Mesothelial cell of epicardium (in vitro differentiated cells): ENCODE data around the gene AFDN. TPM values are rescaled to one million over a fixed set of nuclear protein-coding genes. Genes with fewer than 3 reads are reported as not detected.
"Not testable (repeated sequence)": the region's sequence is repeated elsewhere in the genome, so short reads cannot be mapped to it uniquely, and the experiment has no call there.

Experiments
- DNase-seq, 2 experiments: peaks; one replicate each; pipeline ENCODE4 v3.0.0; 2021; ENCODE audit warnings: low spot score in 2 of 2; ENCODE audit not compliant: unreplicated experiment in 2 of 2
- H3K27ac Mint-ChIP-seq: 2 replicates; pipeline ENCODE4 v1.8.0; 2021; ENCODE audit warnings: mixed read lengths
- H3K27me3 Mint-ChIP-seq: 2 replicates; pipeline ENCODE4 v1.8.0; 2021; ENCODE audit warnings: low read depth, mixed read lengths
- H3K36me3 Mint-ChIP-seq: 2 replicates; pipeline ENCODE4 v1.8.0; 2021; ENCODE audit warnings: mixed read lengths
- H3K4me1 Mint-ChIP-seq: 2 replicates; pipeline ENCODE4 v1.8.0; 2021; ENCODE audit warnings: mixed read lengths
- H3K4me3 Mint-ChIP-seq: 2 replicates; pipeline ENCODE4 v1.8.0; 2021; ENCODE audit warnings: mild to moderate bottlenecking, moderate library complexity, mixed read lengths
- H3K9me3 Mint-ChIP-seq: 2 replicates; pipeline ENCODE4 v1.8.0; 2021; ENCODE audit warnings: mixed read lengths
- CTCF ChIP-seq: fragments of 200-600 bp; sonication (generic); IDR thresholded peaks from one replicate; pipeline ENCODE4 v1.5.0; 2021; ENCODE audit warnings: antibody characterized with exemption; ENCODE audit not compliant: unreplicated experiment
- total RNA-seq: library from RNA; stranded (reverse); gene quantifications from 3 replicates; pipeline ENCODE4 v1.2.1, GENCODE V29; 2021

The AFDN gene
- total RNA-seq, 1 donor from 2014 or later, result 284 TPM

GRCh38 chr6:167973148-167973885 is 146.6 kb downstream of the AFDN start:
- no peak overlapping the region for H3K4me3 Mint-ChIP-seq

GRCh38 chr6:167974640-167975344 is 148.1 kb downstream of the AFDN start:
- Mint-ChIP-seq H3K9me3 (no peaks in the 10 kb centered on the region), H3K4me1 (peaks cover 23% of the 10 kb centered on the region), H3K36me3 (peaks cover 2% of the 10 kb centered on the region), H3K4me3 (no peak overlapping the region), H3K27ac (peak overlapping the region; percentile 4), H3K27me3 (no peaks in the 10 kb centered on the region)
- DNase-seq, result no peak
- TF ChIP-seq CTCF, result no peak

More at GRCh38 chr6:167973148-167973885, 146.6 kb downstream of the AFDN start:
- no peaks in the 10 kb centered on the region for H3K27me3 Mint-ChIP-seq
- no peak for TF ChIP-seq CTCF
- H3K9me3 Mint-ChIP-seq, result no peaks in the 10 kb centered on the region
- DNase-seq, result no peak
- H3K4me1 Mint-ChIP-seq, result peaks cover 23% of the 10 kb centered on the region
- no peak overlapping the region for H3K27ac Mint-ChIP-seq
- H3K36me3 Mint-ChIP-seq, result peaks cover 6% of the 10 kb centered on the region

DNA sequence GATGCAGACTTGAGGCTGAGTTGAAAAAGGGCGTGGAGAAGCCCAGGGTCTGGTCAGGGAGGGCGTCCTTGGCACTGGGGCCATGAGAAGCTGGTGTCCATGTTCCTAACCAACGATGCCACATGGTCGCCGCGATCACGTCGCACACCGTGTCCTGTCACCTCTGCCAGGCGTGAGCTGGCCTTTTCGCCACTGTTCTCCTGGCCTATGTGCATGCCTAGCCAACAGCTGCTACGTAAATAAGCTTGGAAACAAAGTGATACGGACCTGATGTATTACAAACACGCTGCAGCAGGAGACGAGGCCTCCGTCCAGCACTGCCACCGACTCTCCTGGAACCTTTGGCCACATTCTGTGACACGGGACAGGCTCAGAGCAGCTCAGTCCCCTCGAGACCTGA is 148.7 kb downstream of the AFDN start:
- DNase-seq, result no peak
- Mint-ChIP-seq H3K27me3 (no peaks in the 10 kb centered on the region), H3K4me1 (peaks cover 23% of the 10 kb centered on the region), H3K4me3 (no peak overlapping the region), H3K27ac (peak overlapping the region; percentile 50), H3K9me3 (no peaks in the 10 kb centered on the region), H3K36me3 (no peaks in the 10 kb centered on the region)
- TF ChIP-seq CTCF, result no peak

DNA sequence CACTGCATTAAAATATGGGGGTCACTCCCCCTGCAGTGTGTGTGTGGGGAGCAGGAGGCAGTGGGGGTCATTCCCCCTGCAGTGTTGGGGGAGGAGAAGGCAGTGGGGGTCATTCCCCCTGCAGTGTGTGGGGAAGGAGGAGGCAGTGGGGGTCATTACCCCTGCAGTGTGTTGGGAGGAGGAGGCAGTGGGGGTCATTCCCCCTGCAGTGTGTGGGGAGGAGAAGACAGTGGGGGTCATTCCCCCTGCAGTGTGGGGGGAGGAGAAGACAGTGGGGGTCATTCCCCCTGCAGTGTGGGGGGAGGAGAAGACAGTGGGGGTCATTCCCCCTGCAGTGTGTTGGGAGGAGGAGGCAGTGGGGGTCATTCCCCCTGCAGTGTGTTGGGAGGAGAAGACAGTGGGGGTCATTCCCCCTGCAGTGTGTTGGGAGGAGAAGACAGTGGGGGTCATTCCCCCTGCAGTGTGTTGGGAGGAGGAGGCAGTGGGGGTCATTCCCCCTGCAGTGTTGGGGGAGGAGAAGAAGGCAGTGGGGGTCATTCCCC is 149.5 kb downstream of the AFDN start:
- not testable (repeated sequence) for H3K9me3 Mint-ChIP-seq, H3K27me3 Mint-ChIP-seq, DNase-seq, H3K36me3 Mint-ChIP-seq, H3K27ac Mint-ChIP-seq, H3K4me3 Mint-ChIP-seq
- peaks cover 29% of the 10 kb centered on the region for H3K4me1 Mint-ChIP-seq

DNA sequence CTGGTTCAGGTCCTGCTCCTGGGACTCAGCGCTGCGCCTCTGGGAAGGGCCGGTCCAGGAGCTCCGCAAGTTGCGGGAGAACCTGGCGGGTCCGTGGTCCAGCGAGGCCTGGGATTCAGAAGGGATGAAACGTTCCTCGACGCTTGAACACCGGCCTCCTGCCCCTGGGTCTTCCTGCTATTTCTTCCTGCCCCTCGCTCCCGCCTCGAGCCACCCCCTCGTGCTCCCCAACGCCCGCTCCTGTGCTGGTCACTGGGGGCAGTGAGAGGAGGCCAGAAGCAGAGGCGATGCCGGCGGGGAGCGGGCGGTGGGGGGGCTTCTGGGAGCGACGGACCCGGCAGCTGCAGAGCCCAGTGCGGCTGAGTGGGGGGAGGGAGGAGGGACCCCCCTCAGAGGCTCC is 150.0 kb downstream of the AFDN start:
- Mint-ChIP-seq H3K9me3 (no peaks in the 10 kb centered on the region), H3K36me3 (no peaks in the 10 kb centered on the region), H3K27ac (no peak overlapping the region), H3K4me3 (no peak overlapping the region), H3K27me3 (no peaks in the 10 kb centered on the region), H3K4me1 (peaks cover 33% of the 10 kb centered on the region)
- TF ChIP-seq CTCF, result no peak
- DNase-seq, result no peak
